ENCODE measurements around the gene CDIP1.

- no peak for TF ChIP-seq GATA2 (IDR thresholded peaks at IDR 0.05; ENCODE audit: low read depth, low read length)
- no peak for TF ChIP-seq GATA3 (IDR thresholded peaks at IDR 0.05; ENCODE audit: low read depth, low read length)
Observed at GRCh38 chr16:4524571-4524970, 14.0 kb downstream of the CDIP1 start.

Measured in SH-SY5Y (cell line).